ENCODE measurements around the gene ROR1.
A peak's percentile ranks its signal among the peaks of the same experiment; 100 is the strongest.

DNA sequence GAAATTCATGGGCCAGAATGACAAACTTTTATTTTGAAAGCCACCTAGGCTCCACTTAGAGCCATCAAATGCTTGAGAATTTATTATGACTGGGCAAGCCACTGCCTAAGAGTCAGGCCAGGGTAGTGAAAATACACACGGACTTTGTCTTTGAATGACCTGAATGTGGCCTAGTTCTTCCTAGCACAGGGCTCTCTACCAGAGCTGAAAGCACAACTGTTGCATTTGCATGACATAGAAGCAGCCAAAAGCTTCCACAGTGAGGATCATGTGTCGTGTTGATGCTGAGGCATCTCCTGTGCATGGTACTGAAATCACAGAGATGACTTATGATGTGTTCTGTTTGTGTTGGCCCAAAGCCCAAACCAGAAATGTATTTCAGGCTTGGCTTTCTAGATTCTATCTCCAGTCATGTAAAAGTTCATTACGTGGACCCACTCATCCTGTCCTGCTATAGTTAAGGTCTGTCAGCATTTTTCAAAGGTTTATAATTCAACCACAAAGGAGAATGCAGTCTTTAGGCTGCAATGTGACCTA, 265.6 kb downstream of the ROR1 start:
- TF ChIP-seq ISL1 (CRISPR knock-in tag; IDR thresholded peaks at IDR 0.05) (peak; percentile 95), TCF4 (CRISPR knock-in tag; IDR thresholded peaks at IDR 0.05; ENCODE audit: borderline replicate concordance) (peak; percentile 61; the same call in 1 of the 2 replicates), ARNTL (CRISPR knock-in tag; IDR thresholded peaks at IDR 0.05; ENCODE audit: borderline replicate concordance, low read depth) (no peak), SNAI2 (CRISPR knock-in tag; IDR thresholded peaks at IDR 0.05) (peak; percentile 20; the same call in 1 of the 2 replicates), ZFP3 (CRISPR knock-in tag; IDR thresholded peaks at IDR 0.05) (peak; percentile 74; the same call in 1 of the 2 replicates)

Measured in SK-N-SH treated with all-trans-retinoic acid at 6 μM for 48 hours (cell line).